Endothelial cell of umbilical vein (primary cell): Measurements from ENCODE around the gene ERICH6B. TPM values are rescaled to one million over a fixed set of nuclear protein-coding genes. Genes with fewer than 3 reads are reported as not detected.

Experiments used
- BruUV-seq: library from RNA; stranded (reverse); fragments of 400-500 nt; replicated peaks from 2 replicates; lab custom pipeline; 2021; lab: Mats Ljungman, UMichigan
- CTCF ChIA-PET: fragments of 300-600, 350-600 bp; sonication (Branson Sonifier 250); formaldehyde crosslinking; loops from one replicate; lab custom pipeline; 2021; ENCODE audit warnings: antibody characterized with exemption, inconsistent platforms; lab: Charles Lee
- POLR2A ChIA-PET: fragments of 300-600, 350-600 bp; sonication (Branson Sonifier 250); formaldehyde crosslinking; loops from one replicate; lab custom pipeline; 2021; ENCODE audit warnings: antibody characterized with exemption, inconsistent platforms; lab: Charles Lee
- DNase-seq: peaks from one replicate; pipeline ENCODE4 v3.0.0-alpha.2; 2011; ENCODE audit warnings: low read depth, low spot score
- FAIRE-seq: peaks from 2 replicates; lab custom pipeline; 2011; peaks lifted over from hg19 to GRCh38; lab: Jason Lieb, UNC
- H2AFZ ChIP-seq: 2 replicates; pipeline ENCODE4 v1.6.0; 2012; ENCODE audit warnings: low read depth, low read length, control low read depth, inconsistent platforms
- H3K27ac ChIP-seq: 2 replicates; pipeline ENCODE4 v1.5.1; 2011; ENCODE audit warnings: low read depth, mild to moderate bottlenecking, control low read depth, low read length, moderate library complexity; ENCODE audit not compliant: insufficient read depth
- H3K27me3 ChIP-seq, 2 experiments: 2 replicates each; pipeline versions ENCODE4 v1.6.0 to v1.6.1; 2011; ENCODE audit warnings: low read length in 2 of 2, mixed read lengths in 1 of 2; ENCODE audit not compliant: control insufficient read depth in 2 of 2, insufficient read depth in 2 of 2
- H3K36me3 ChIP-seq, 2 experiments: 2 replicates in 1 of 2; 3 replicates in 1 of 2; pipeline ENCODE4 v1.5.1; 2011; ENCODE audit warnings: low read length in 2 of 2, mild to moderate bottlenecking in 1 of 2, moderate library complexity in 1 of 2; ENCODE audit not compliant: control insufficient read depth in 2 of 2, insufficient read depth in 2 of 2; ENCODE audit errors: extremely low read depth in 1 of 2
- H3K4me1 ChIP-seq: 3 replicates; pipeline ENCODE4 v1.5.1; 2011; ENCODE audit warnings: mild to moderate bottlenecking, low read length; ENCODE audit not compliant: control insufficient read depth, insufficient read depth; ENCODE audit errors: extremely low read depth
- H3K4me2 ChIP-seq: 2 replicates; pipeline ENCODE4 v1.6.1; 2011; ENCODE audit warnings: low read length, control low read depth, mixed read lengths; ENCODE audit not compliant: insufficient read depth
- H3K4me3 ChIP-seq, 3 experiments: fragments of 200-600 bp in 1 of 3; sonication (generic), shearing (Covaris generic) in 1 of 3; replicated peaks in 1 of 3; 2 replicates each; pipeline ENCODE4 v1.5.1; 2011 to 2016; ENCODE audit warnings: control low read depth in 3 of 3, low read length in 3 of 3, mild to moderate bottlenecking in 2 of 3, inconsistent platforms in 1 of 3, low read depth in 1 of 3, moderate library complexity in 1 of 3; ENCODE audit not compliant: insufficient read depth in 1 of 3
- H3K79me2 ChIP-seq: 2 replicates; pipeline ENCODE4 v1.6.0; 2012; ENCODE audit warnings: low read length, inconsistent platforms; ENCODE audit not compliant: control insufficient read depth, insufficient read depth
- H3K9ac ChIP-seq: replicated peaks from 2 replicates; pipeline ENCODE3; 2011; ENCODE audit warnings: low read length, control low read depth; ENCODE audit not compliant: insufficient read depth; ENCODE audit errors: extremely low read depth
- H3K9me1 ChIP-seq: replicated peaks from 3 replicates; pipeline ENCODE4 v1.6.0; 2011; ENCODE audit warnings: mild to moderate bottlenecking, low read length; ENCODE audit not compliant: control insufficient read depth, insufficient read depth; ENCODE audit errors: extremely low read depth
- H3K9me3 ChIP-seq: replicated peaks from 2 replicates; pipeline ENCODE4 v1.5.1; 2012; ENCODE audit warnings: low read length, inconsistent platforms; ENCODE audit not compliant: control insufficient read depth, insufficient read depth
- H4K20me1 ChIP-seq: replicated peaks from 2 replicates; pipeline ENCODE3; 2011; ENCODE audit warnings: mild to moderate bottlenecking, low read length; ENCODE audit not compliant: control insufficient read depth, insufficient read depth; ENCODE audit errors: extremely low read depth
- EZH2 ChIP-seq: IDR thresholded peaks from 2 replicates; pipeline ENCODE4 v1.6.1; 2012; ENCODE audit warnings: borderline replicate concordance, low read depth, mild to moderate bottlenecking, moderate library complexity, low read length, inconsistent platforms; ENCODE audit not compliant: severe bottlenecking
- FOS ChIP-seq: IDR thresholded peaks from 2 replicates; pipeline ENCODE4 v1.6.1; 2011; ENCODE audit warnings: mild to moderate bottlenecking, low read length, moderate library complexity, borderline replicate concordance; ENCODE audit not compliant: insufficient read depth
- GATA2 ChIP-seq: IDR thresholded peaks from 2 replicates; pipeline ENCODE4 v1.7.0; 2011; ENCODE audit warnings: low read depth, mild to moderate bottlenecking, moderate library complexity, mixed read lengths, low read length; ENCODE audit not compliant: insufficient read length, insufficient read depth
- JUN ChIP-seq: IDR thresholded peaks from 2 replicates; pipeline ENCODE4 v1.6.1; 2011; ENCODE audit warnings: borderline replicate concordance, low read depth; ENCODE audit not compliant: insufficient read length, insufficient read depth
- MYC ChIP-seq: IDR thresholded peaks from one replicate; pipeline ENCODE4 v1.6.1; 2011; ENCODE audit warnings: mild to moderate bottlenecking, low read depth, low read length
- POLR2A ChIP-seq: IDR thresholded peaks from 2 replicates; pipeline ENCODE4 v1.6.1; 2012; ENCODE audit warnings: low read depth, mild to moderate bottlenecking, control low read depth, low read length
- POLR2AphosphoS5 ChIP-seq: IDR thresholded peaks from 2 replicates; pipeline ENCODE4 v1.6.1; 2012; ENCODE audit warnings: low read depth, mild to moderate bottlenecking, control low read depth, low read length, moderate library complexity; ENCODE audit not compliant: insufficient read depth
- dilution Hi-C: fragments of 300-500 bp; cut with MboI; formaldehyde crosslinking; loops from one replicate; pipeline ENCODE4 v1.15.0; 2019; ENCODE audit warnings: low sequenced_read_pairs; ENCODE audit not compliant: extremely low pct_ligation_motif_present
- intact Hi-C: fragments of 100-400 bp; cut with micrococcal nuclease; formaldehyde crosslinking; loops from one replicate; pipeline ENCODE4 v1.10.0; 2022
- polyA plus RNA-seq, 4 experiments: library from polyadenylated mRNA; depleted of rRNA in 3 of 4; stranded (reverse) in 3 of 4; unstranded in 1 of 4; fragments of >200 nt; gene quantifications; 2 replicates each; pipeline versions ENCODE4 v1.2.1 to v1.2.3, GENCODE V29; 2011 to 2012; ENCODE audit warnings: missing spikeins in 1 of 4
- total RNA-seq: library from RNA; stranded (reverse); gene quantifications from 2 replicates; pipeline ENCODE4 v1.2.3, GENCODE V29; 2021
- TF ChIP-seq, protein P1 (sequence below): IDR thresholded peaks from 2 replicates; pipeline ENCODE4 v1.6.1; 2011; ENCODE audit not compliant: insufficient read depth, insufficient read length
- TF ChIP-seq, protein P2 (sequence below), 2 donors: IDR thresholded peaks; 1 replicate in 1 of 2; 2 replicates in 1 of 2; pipeline ENCODE4 v1.5.1; 2011; ENCODE audit warnings: low read length in 2 of 2, mild to moderate bottlenecking in 2 of 2, moderate library complexity in 2 of 2, control low read depth in 1 of 2, inconsistent platforms in 1 of 2, low read depth in 1 of 2; ENCODE audit not compliant: insufficient read depth in 1 of 2; ENCODE audit errors: extremely low read depth in 1 of 2

Gene ERICH6B
- total and polyA plus RNA-seq, 2 donors (not counting 3 experiments of a cell fraction or from before 2014, with no cell fraction given) = not detected

DNA sequence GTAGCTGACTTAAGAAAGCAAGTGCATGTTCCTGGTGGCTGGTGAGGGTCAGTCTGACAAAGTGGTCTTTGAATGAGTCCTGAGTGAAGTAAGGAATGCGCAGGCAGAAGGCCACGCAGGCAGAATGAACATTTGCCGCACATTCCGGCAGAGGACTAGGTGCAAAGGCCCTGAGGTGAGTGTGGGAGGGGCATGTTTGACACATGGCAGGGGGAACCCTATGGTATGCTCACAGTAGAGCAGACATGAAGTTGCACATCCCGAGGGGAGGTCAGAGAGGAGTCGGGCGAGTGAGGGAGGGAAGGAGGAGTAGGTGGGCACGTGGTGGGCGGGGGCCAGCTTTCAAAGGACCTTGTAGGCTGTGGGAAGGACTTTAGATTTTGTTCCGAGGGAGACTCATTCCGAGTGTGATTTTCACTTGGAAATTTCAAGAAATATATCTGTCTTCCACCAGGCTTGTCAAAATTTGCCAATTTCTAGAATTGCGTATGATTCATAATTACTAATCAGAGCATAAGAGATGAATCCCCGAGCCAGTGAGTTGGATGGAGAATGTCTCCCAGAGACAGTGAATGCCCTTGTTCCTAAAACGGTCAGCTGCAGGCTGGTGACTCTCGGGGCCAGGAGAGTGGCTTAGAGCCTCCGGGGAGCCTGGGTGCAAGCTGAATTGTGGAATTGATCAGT, 40.3 kb downstream of the ERICH6B start:
- Histone ChIP-seq H3K27ac (no peak overlapping the region), H3K9ac (no peak overlapping the region), H3K9me3 (no peaks in the 10 kb centered on the region), H4K20me1 (no peaks in the 10 kb centered on the region), H2AFZ (no peak overlapping the region), H3K9me1 (no peaks in the 10 kb centered on the region), H3K4me1 (no peaks in the 10 kb centered on the region), H3K79me2 (no peaks in the 10 kb centered on the region), H3K27me3 (peaks cover 2 to 6% of the 10 kb centered on the region in 2 experiments), H3K36me3 (no peaks in the 10 kb centered on the region), H3K4me2 (no peak overlapping the region), H3K4me3 (no peak overlapping the region)
- ChIA-PET CTCF (no interaction called here), POLR2A (no interaction called here)
- DNase-seq (no peak), FAIRE-seq (no peak)
- no TSS peak for BruUV-seq
- intact Hi-C loops = no loop called here
- TF ChIP-seq MYC = no peak
- TF ChIP-seq, protein P1, sequence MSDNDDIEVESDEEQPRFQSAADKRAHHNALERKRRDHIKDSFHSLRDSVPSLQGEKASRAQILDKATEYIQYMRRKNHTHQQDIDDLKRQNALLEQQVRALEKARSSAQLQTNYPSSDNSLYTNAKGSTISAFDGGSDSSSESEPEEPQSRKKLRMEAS = no peak
- TF ChIP-seq POLR2AphosphoS5 = no peak
- TF ChIP-seq GATA2 = no peak
- no peak for TF ChIP-seq POLR2A
- TF ChIP-seq FOS = no peak
- TF ChIP-seq JUN = no peak
- no peak for TF ChIP-seq EZH2
- TF ChIP-seq, protein P2, sequence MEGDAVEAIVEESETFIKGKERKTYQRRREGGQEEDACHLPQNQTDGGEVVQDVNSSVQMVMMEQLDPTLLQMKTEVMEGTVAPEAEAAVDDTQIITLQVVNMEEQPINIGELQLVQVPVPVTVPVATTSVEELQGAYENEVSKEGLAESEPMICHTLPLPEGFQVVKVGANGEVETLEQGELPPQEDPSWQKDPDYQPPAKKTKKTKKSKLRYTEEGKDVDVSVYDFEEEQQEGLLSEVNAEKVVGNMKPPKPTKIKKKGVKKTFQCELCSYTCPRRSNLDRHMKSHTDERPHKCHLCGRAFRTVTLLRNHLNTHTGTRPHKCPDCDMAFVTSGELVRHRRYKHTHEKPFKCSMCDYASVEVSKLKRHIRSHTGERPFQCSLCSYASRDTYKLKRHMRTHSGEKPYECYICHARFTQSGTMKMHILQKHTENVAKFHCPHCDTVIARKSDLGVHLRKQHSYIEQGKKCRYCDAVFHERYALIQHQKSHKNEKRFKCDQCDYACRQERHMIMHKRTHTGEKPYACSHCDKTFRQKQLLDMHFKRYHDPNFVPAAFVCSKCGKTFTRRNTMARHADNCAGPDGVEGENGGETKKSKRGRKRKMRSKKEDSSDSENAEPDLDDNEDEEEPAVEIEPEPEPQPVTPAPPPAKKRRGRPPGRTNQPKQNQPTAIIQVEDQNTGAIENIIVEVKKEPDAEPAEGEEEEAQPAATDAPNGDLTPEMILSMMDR (IDR thresholded peaks at IDR 0.05; ENCODE audit: extremely low read depth in 1 of 2, insufficient read depth in 1 of 2, low read depth in 1 of 2, low read length in 2 of 2) = no peak
- dilution Hi-C loops = no loop called here
